ENCODE results near the gene DPP9. TPM values are rescaled to one million over a fixed set of nuclear protein-coding genes. Genes with fewer than 3 reads are reported as not detected.

DPP9 gene
- total and polyA plus RNA-seq, 2 of the 4 experiments (the other 2 are of a cell fraction): 12.4 to 33.0 TPM

GRCh38 chr19:4657835-4658234 lies 65.8 kb downstream of the DPP9 start:
- Histone ChIP-seq H3K4me1 (ENCODE audit: control insufficient read depth, insufficient read depth, low read length) (no peaks in the 10 kb centered on the region), H2BK5ac (ENCODE audit: low read depth, low read length, poor library complexity, severe bottlenecking) (no peak overlapping the region), H3K14ac (replicated peaks; ENCODE audit: low read depth, low read length) (no peak overlapping the region), H3K9me1 (ENCODE audit: insufficient read depth, low read length) (no peaks in the 10 kb centered on the region), H3K9me3 (ENCODE audit: control insufficient read depth, insufficient read depth, low read length) (no peaks in the 10 kb centered on the region; the same call in 1 of the 2 replicates), H2AFZ (replicated peaks; ENCODE audit: low read length, poor library complexity) (no peak overlapping the region), H2BK15ac (ENCODE audit: low read depth, low read length) (no peak overlapping the region), H3K4ac (ENCODE audit: low read depth, low read length) (no peak overlapping the region), H4K91ac (ENCODE audit: insufficient read depth, low read depth, low read length) (no peak overlapping the region), H4K5ac (ENCODE audit: low read depth, low read length) (no peak overlapping the region), H3K79me1 (ENCODE audit: low read depth in 1 of 2, low read length in 2 of 2) (peaks cover 3 to 33% of the 10 kb centered on the region in 2 experiments; a peak in 2 of 4 replicates), H3K4me2 (ENCODE audit: low read depth, low read length) (no peak overlapping the region), H2AK9ac (replicated peaks; ENCODE audit: low read depth, low read length, poor library complexity) (no peak overlapping the region), H3K27me3 (ENCODE audit: control insufficient read depth, insufficient read depth, low read length) (no peaks in the 10 kb centered on the region), H2BK120ac (ENCODE audit: low read depth, low read length) (no peak overlapping the region), H2BK20ac (ENCODE audit: low read depth, low read length) (no peak overlapping the region), H3K27ac (ENCODE audit: insufficient read depth, low read length) (no peak overlapping the region), H3K56ac (ENCODE audit: extremely low read depth, insufficient read depth, low read length) (no peak overlapping the region), H3K18ac (ENCODE audit: low read depth, low read length) (no peak overlapping the region), H4K8ac (ENCODE audit: low read depth in 2 of 2, low read length in 2 of 2) (no peak overlapping the region), H3K36me3 (ENCODE audit: control insufficient read depth, insufficient read depth, low read length) (peaks cover 61% of the 10 kb centered on the region), H3K23ac (ENCODE audit: low read depth, low read length) (no peak overlapping the region), H2AK5ac (ENCODE audit: low read depth, low read length) (no peak overlapping the region), H3K4me3 (ENCODE audit: insufficient read depth, low read depth, low read length) (no peak overlapping the region), H3K9ac (ENCODE audit: low read depth, low read length) (no peak overlapping the region), H4K20me1 (ENCODE audit: insufficient read depth, low read length) (peaks cover 35% of the 10 kb centered on the region)
- ChIA-PET POLR2A (ENCODE audit: unreplicated experiment) (no interaction called here), CTCF (no interaction called here)
- in situ Hi-C loops (cut with MboI; ENCODE audit: low sequenced_read_pairs): no loop called here
- TF ChIP-seq MXI1 (IDR thresholded peaks at IDR 0.05; ENCODE audit: borderline replicate concordance, low read depth, low read length) (no peak), CTCF (conservative IDR thresholded peaks at IDR 0.05; ENCODE audit: low read depth, low read length) (no peak), FOS (IDR thresholded peaks at IDR 0.05; ENCODE audit: low read depth, low read length) (no peak), RAD21 (IDR thresholded peaks at IDR 0.05; ENCODE audit: low read length) (no peak), MAFK (IDR thresholded peaks at IDR 0.05; ENCODE audit: low read depth, low read length) (no peak), NFE2L2 (IDR thresholded peaks at IDR 0.05; ENCODE audit: low read depth, low read length) (no peak), SMC3 (IDR thresholded peaks at IDR 0.05; ENCODE audit: low read depth, low read length) (no peak), POLR2A (IDR thresholded peaks at IDR 0.05; ENCODE audit: low read depth, low read length) (no peak), CEBPB (IDR thresholded peaks at IDR 0.05; ENCODE audit: low read depth, low read length) (no peak), BHLHE40 (IDR thresholded peaks at IDR 0.05; ENCODE audit: low read depth, low read length) (no peak), RCOR1 (IDR thresholded peaks at IDR 0.05; ENCODE audit: insufficient replicate concordance, low read length) (no peak), MAZ (IDR thresholded peaks at IDR 0.05; ENCODE audit: borderline replicate concordance, low read depth, low read length) (no peak), CHD1 (IDR thresholded peaks at IDR 0.05; ENCODE audit: low read depth, low read length) (no peak), RFX5 (IDR thresholded peaks at IDR 0.05; ENCODE audit: low read depth, low read length) (no peak)
- TF ChIP-seq, protein P1, sequence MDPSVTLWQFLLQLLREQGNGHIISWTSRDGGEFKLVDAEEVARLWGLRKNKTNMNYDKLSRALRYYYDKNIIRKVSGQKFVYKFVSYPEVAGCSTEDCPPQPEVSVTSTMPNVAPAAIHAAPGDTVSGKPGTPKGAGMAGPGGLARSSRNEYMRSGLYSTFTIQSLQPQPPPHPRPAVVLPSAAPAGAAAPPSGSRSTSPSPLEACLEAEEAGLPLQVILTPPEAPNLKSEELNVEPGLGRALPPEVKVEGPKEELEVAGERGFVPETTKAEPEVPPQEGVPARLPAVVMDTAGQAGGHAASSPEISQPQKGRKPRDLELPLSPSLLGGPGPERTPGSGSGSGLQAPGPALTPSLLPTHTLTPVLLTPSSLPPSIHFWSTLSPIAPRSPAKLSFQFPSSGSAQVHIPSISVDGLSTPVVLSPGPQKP (IDR thresholded peaks at IDR 0.05; ENCODE audit: borderline replicate concordance, low read depth, low read length): no peak
- TF ChIP-seq, protein P2, sequence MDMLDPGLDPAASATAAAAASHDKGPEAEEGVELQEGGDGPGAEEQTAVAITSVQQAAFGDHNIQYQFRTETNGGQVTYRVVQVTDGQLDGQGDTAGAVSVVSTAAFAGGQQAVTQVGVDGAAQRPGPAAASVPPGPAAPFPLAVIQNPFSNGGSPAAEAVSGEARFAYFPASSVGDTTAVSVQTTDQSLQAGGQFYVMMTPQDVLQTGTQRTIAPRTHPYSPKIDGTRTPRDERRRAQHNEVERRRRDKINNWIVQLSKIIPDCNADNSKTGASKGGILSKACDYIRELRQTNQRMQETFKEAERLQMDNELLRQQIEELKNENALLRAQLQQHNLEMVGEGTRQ (IDR thresholded peaks at IDR 0.05; ENCODE audit: low read depth, low read length): no peak
- intact Hi-C loops (cut with micrococcal nuclease): no loop called here
- dilution Hi-C loops (cut with HindIII; ENCODE audit: low sequenced_read_pairs, unreplicated experiment): no loop called here
- WGBS, 2 experiments (ENCODE audit: extremely low coverage in 2 of 2, insufficient read length in 1 of 2): 97% methylated on average over 5 of the region's 8 CpGs; no CpG with 5 or more reads in 1 of the 2 experiments
- BruUV-seq (replicated peaks): TSS peak; percentile 89
- DNase-seq (no peak), ATAC-seq (ENCODE audit: low read depth) (no peak)

All from IMR-90 (cell line).